Left kidney (tissue), 2 donors: ENCODE data around the gene PRR36. TPM values are rescaled to one million over a fixed set of nuclear protein-coding genes. Genes with fewer than 3 reads are reported as not detected.
"Not testable (repeated sequence)": the region's sequence is repeated elsewhere in the genome, so short reads cannot be mapped to it uniquely, and the experiment has no call there.

Experiments
- DNase-seq: peaks from one replicate; pipeline ENCODE4 v3.0.0-alpha.2; 2013
- polyA plus RNA-seq: library from polyadenylated mRNA; unstranded; fragments of 120-200 nt; gene quantifications from one replicate; pipeline ENCODE4 v1.2.1, GENCODE V29; 2013; ENCODE audit not compliant: insufficient read length

Gene PRR36
- polyA plus RNA-seq, 1 donor: 5.9 TPM

- DNase-seq: no peak
Observed at GRCh38 chr19:7860714-7861618, 13.2 kb downstream of the PRR36 start.

GRCh38 chr19:7859831-7860713 lies 14.1 kb downstream of the PRR36 start:
- no peak for DNase-seq

- not testable (repeated sequence) for DNase-seq
Observed at GRCh38 chr19:7859087-7859486, 15.1 kb downstream of the PRR36 start.

GRCh38 chr19:7858109-7858770 lies 15.9 kb downstream of the PRR36 start:
- DNase-seq: no peak

- DNase-seq: no peak
Observed at GRCh38 chr19:7857727-7858108, 16.5 kb downstream of the PRR36 start.

- no peak for DNase-seq
Observed at GRCh38 chr19:7856679-7857663, 17.2 kb downstream of the PRR36 start.

- DNase-seq: no peak
Observed at GRCh38 chr19:7856109-7856591, 18.0 kb downstream of the PRR36 start.

GRCh38 chr19:7855426-7856108 lies 18.6 kb downstream of the PRR36 start:
- DNase-seq: no peak

- DNase-seq: no peak
Observed at GRCh38 chr19:7853770-7854128, 20.4 kb downstream of the PRR36 start.

GRCh38 chr19:7852851-7853769 lies 21.1 kb downstream of the PRR36 start:
- DNase-seq: peak; percentile 86

GRCh38 chr19:7851623-7852500 lies 22.3 kb downstream of the PRR36 start:
- DNase-seq: no peak

GRCh38 chr19:7850945-7851622 lies 23.1 kb downstream of the PRR36 start:
- no peak for DNase-seq

GRCh38 chr19:7850000-7850813 lies 24.0 kb downstream of the PRR36 start:
- DNase-seq: no peak

GRCh38 chr19:7849631-7849999 lies 24.6 kb downstream of the PRR36 start:
- DNase-seq: no peak

- DNase-seq: no peak
Observed at GRCh38 chr19:7848779-7849457, 25.3 kb downstream of the PRR36 start.

- no peak for DNase-seq
Observed at GRCh38 chr19:7847664-7848063, 26.5 kb downstream of the PRR36 start.
